Neural cell (in vitro differentiated cells): ENCODE measurements around the gene HBG1. TPM values are rescaled to one million over a fixed set of nuclear protein-coding genes. Genes with fewer than 3 reads are reported as not detected.

Experiments used
- H2AFZ ChIP-seq: fragments of 200-600, 300-800 bp; sonication (generic), shearing (Covaris generic); 2 replicates; pipeline ENCODE4 v1.6.0; 2014; ENCODE audit warnings: low read depth, mild to moderate bottlenecking, antibody characterized with exemption, low read length, moderate library complexity
- H3F3A ChIP-seq: fragments of 200-600 bp; shearing (Covaris generic); 2 replicates; pipeline ENCODE4 v1.6.1; 2016; ENCODE audit warnings: mild to moderate bottlenecking, moderate library complexity, mixed read lengths, antibody characterized with exemption, low read length; ENCODE audit not compliant: insufficient read depth, poor library complexity, severe bottlenecking
- H3K27ac ChIP-seq: fragments of 200-600, 300-800 bp; sonication (generic), shearing (Covaris generic); 2 replicates; pipeline ENCODE4 v1.5.1; 2014; ENCODE audit warnings: mild to moderate bottlenecking, low read length, moderate library complexity
- H3K27me3 ChIP-seq: fragments of 300-800, 200-600 bp; sonication (generic), shearing (Covaris generic); 2 replicates; pipeline ENCODE4 v1.6.0; 2014; ENCODE audit warnings: mild to moderate bottlenecking, low read depth, low read length, moderate library complexity; ENCODE audit not compliant: insufficient read depth
- H3K36me3 ChIP-seq: fragments of 300-800, 200-600 bp; sonication (generic), shearing (Covaris generic); 2 replicates; pipeline ENCODE4 v1.5.1; 2014; ENCODE audit warnings: mild to moderate bottlenecking, antibody characterized with exemption, low read length, moderate library complexity; ENCODE audit not compliant: insufficient read depth
- H3K4me2 ChIP-seq: fragments of 300-800, 200-600 bp; sonication (generic), shearing (Covaris generic); 2 replicates; pipeline ENCODE4 v1.6.0; 2014; ENCODE audit warnings: mild to moderate bottlenecking, low read length
- H3K4me3 ChIP-seq: fragments of 300-800, 200-600 bp; sonication (generic), shearing (Covaris generic); 2 replicates; pipeline ENCODE4 v1.5.1; 2014; ENCODE audit warnings: mild to moderate bottlenecking, low read length, moderate library complexity
- H3K79me2 ChIP-seq: fragments of 200-600 bp; shearing (Covaris generic); replicated peaks from 2 replicates; pipeline ENCODE4 v1.6.0; 2014; ENCODE audit warnings: mild to moderate bottlenecking, low read length, moderate library complexity; ENCODE audit not compliant: insufficient read depth
- H3K9ac ChIP-seq: fragments of 300-800, 200-600 bp; sonication (generic), shearing (Covaris generic); 2 replicates; pipeline ENCODE4 v1.6.1; 2016; ENCODE audit warnings: mild to moderate bottlenecking, low read length, mixed read lengths
- H3K9me2 ChIP-seq: fragments of 200-600 bp; shearing (Covaris generic); 2 replicates; pipeline ENCODE4 v1.6.1; 2016; ENCODE audit warnings: mild to moderate bottlenecking, low read length, mixed read lengths; ENCODE audit not compliant: insufficient read depth
- H3K9me3 ChIP-seq: fragments of 200-600, 300-800 bp; sonication (generic), shearing (Covaris generic); 2 replicates; pipeline ENCODE4 v1.6.1; 2016; ENCODE audit warnings: mild to moderate bottlenecking, mixed run types, low read length, moderate library complexity, mixed read lengths
- H4K20me1 ChIP-seq: fragments of 200-600 bp; shearing (Covaris generic); 2 replicates; pipeline ENCODE4 v1.6.1; 2016; ENCODE audit warnings: mild to moderate bottlenecking, mixed run types; ENCODE audit not compliant: insufficient read depth
- CTCF ChIP-seq: fragments of 450-650 bp; IDR thresholded peaks from 2 replicates; pipeline ENCODE4 v1.5.1; 2014; ENCODE audit warnings: antibody characterized with exemption, mild to moderate bottlenecking, moderate library complexity; ENCODE audit not compliant: poor library complexity, severe bottlenecking
- EP300 ChIP-seq: fragments of 450-650 bp; conservative IDR thresholded peaks from 2 replicates; pipeline ENCODE4 v1.6.1; 2014; ENCODE audit warnings: antibody characterized with exemption, mild to moderate bottlenecking, moderate library complexity; ENCODE audit not compliant: poor library complexity, severe bottlenecking
- EZH2 ChIP-seq: fragments of 200-600, 300-800 bp; shearing (Covaris generic), sonication (generic); IDR thresholded peaks from 2 replicates; pipeline ENCODE4 v1.6.1; 2014; ENCODE audit warnings: antibody characterized with exemption, low read length, borderline replicate concordance, mild to moderate bottlenecking; ENCODE audit not compliant: insufficient read depth, poor library complexity, severe bottlenecking
- MXI1 ChIP-seq: fragments of 450-650 bp; conservative IDR thresholded peaks from 2 replicates; pipeline ENCODE4 v1.6.1; 2014; ENCODE audit warnings: antibody characterized with exemption, mild to moderate bottlenecking; ENCODE audit not compliant: poor library complexity, severe bottlenecking
- POLR2AphosphoS5 ChIP-seq: IDR thresholded peaks from 2 replicates; pipeline ENCODE4 v1.6.1; 2012
- RAD21 ChIP-seq: fragments of 450-650 bp; conservative IDR thresholded peaks from 2 replicates; pipeline ENCODE4 v1.6.1; 2014; ENCODE audit warnings: antibody characterized with exemption, mild to moderate bottlenecking, moderate library complexity
- REST ChIP-seq: IDR thresholded peaks from 2 replicates; pipeline ENCODE4 v1.6.1; 2012; ENCODE audit warnings: borderline replicate concordance
- SMC3 ChIP-seq: fragments of 450-650 bp; conservative IDR thresholded peaks from 2 replicates; pipeline ENCODE4 v1.6.1; 2014; ENCODE audit warnings: antibody characterized with exemption, mild to moderate bottlenecking, moderate library complexity; ENCODE audit not compliant: poor library complexity
- TAF1 ChIP-seq: IDR thresholded peaks from 2 replicates; pipeline ENCODE4 v1.6.1; 2012; ENCODE audit warnings: low read depth
- polyA plus RNA-seq: library from polyadenylated mRNA; depleted of rRNA; stranded (reverse); fragments of >200 nt; gene quantifications from 2 replicates; pipeline ENCODE4 v1.2.3, GENCODE V29; 2014

Gene HBG1
- polyA plus RNA-seq, 1 donor from 2014 or later: not detected

DNA sequence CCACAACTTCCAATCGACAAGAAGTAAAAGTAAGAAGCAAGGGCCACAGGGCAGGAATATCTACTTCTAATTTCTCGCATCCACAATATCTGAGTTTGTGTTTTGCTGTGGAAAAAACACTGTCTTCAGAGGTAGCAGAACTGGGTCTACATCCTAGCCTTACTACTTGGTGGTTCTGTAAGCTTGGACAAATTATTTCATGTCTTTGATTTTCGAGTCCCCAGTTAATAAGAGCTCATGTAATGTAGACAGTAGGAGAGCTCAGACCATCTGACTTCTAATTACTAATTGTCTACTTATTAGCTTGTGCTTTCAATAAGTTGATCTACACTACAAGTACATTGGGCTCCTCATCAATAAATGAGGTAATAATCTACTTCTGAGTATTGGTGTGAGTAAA lies 33.4 kb upstream of the HBG1 start:
- no peak overlapping the region for H3K4me2 ChIP-seq
- H3K36me3 ChIP-seq: no peaks in the 10 kb centered on the region
- H3K9me3 ChIP-seq: no peaks in the 10 kb centered on the region
- H3K4me3 ChIP-seq: no peak overlapping the region
- no peaks in the 10 kb centered on the region for H4K20me1 ChIP-seq
- no peaks in the 10 kb centered on the region for H3K79me2 ChIP-seq
- TF ChIP-seq REST: no peak
- no peak for TF ChIP-seq MXI1
- no peak for TF ChIP-seq RAD21
- TF ChIP-seq EZH2: no peak
- no peak for TF ChIP-seq CTCF
- TF ChIP-seq POLR2AphosphoS5: no peak
- no peak for TF ChIP-seq EP300
- H3F3A ChIP-seq: no peaks in the 10 kb centered on the region
- H3K9me2 ChIP-seq: no peaks in the 10 kb centered on the region
- no peak overlapping the region for H3K27ac ChIP-seq
- no peak overlapping the region for H3K9ac ChIP-seq
- no peaks in the 10 kb centered on the region for H3K27me3 ChIP-seq
- no peak overlapping the region for H2AFZ ChIP-seq

DNA sequence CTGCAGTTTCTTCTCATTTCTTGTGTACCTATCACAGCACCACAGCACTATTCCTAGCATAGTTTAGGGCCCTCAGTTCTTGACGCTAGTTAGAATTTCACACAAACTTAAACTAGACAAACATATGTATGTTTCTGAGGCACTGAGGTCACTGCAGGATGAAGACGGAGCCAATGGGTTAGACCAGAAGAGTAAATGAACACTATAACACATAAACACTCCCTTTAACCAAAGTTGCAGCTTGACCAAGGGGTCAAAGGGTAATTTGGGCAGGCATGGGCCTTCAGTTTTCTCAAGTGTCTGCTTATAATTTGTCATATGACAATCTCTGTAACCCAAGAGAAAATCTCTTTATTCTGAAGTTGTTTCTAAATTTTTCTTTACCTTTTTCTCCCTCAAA lies 33.0 kb upstream of the HBG1 start:
- Histone ChIP-seq H3K4me3 (no peak overlapping the region), H3K27me3 (no peaks in the 10 kb centered on the region)

More for the DNA sequence above, 33.0 kb upstream of the HBG1 start:
- no peak overlapping the region for H3K4me2 ChIP-seq
- H3F3A ChIP-seq: no peaks in the 10 kb centered on the region
- H3K9me2 ChIP-seq: no peaks in the 10 kb centered on the region
- no peak overlapping the region for H3K27ac ChIP-seq
- TF ChIP-seq CTCF (no peak), POLR2AphosphoS5 (no peak), SMC3 (no peak), EP300 (no peak), TAF1 (no peak), REST (no peak), MXI1 (no peak), RAD21 (no peak), EZH2 (no peak)
- no peaks in the 10 kb centered on the region for H3K79me2 ChIP-seq
- no peak overlapping the region for H2AFZ ChIP-seq
- no peaks in the 10 kb centered on the region for H3K36me3 ChIP-seq
- H3K9ac ChIP-seq: no peak overlapping the region
- H3K9me3 ChIP-seq: no peaks in the 10 kb centered on the region
- H4K20me1 ChIP-seq: no peaks in the 10 kb centered on the region
